ENCODE data around the gene SF3B2. TPM values are rescaled to one million over a fixed set of nuclear protein-coding genes. Genes with fewer than 3 reads are reported as not detected.

The SF3B2 gene
- total RNA-seq, 1 experiment from 2014 or later = 358 TPM

GRCh38 chr11:66026017-66026529 is 26.1 kb upstream of the SF3B2 start, which contains the start of gene CATSPER1:
TSS of gene CATSPER1 (minus strand) at chr11:66026479. CDS start at chr11:66026379, 100 bp downstream.
- H3K4me1 ChIP-seq (ENCODE audit: insufficient read depth, low read length, poor library complexity, severe bottlenecking) = no peaks in the 10 kb centered on the region
- no peaks in the 10 kb centered on the region for H3K9me3 ChIP-seq (ENCODE audit: low read depth, low read length, poor library complexity, severe bottlenecking)
- CTCF ChIA-PET = no interaction called here
- no peak within 1 kb of the TSS for H3K27ac ChIP-seq (ENCODE audit: low read depth, low read length, poor library complexity, severe bottlenecking)
- TF ChIP-seq CTCF (conservative IDR thresholded peaks at IDR 0.05; ENCODE audit: low read depth, low read length) = no peak
- TF ChIP-seq EZH2 (IDR thresholded peaks at IDR 0.05; ENCODE audit: borderline replicate concordance, low read depth, low read length, poor library complexity, severe bottlenecking) = no peak
- intact Hi-C loops (cut with micrococcal nuclease; ENCODE audit: unreplicated experiment) = no loop called here
- no peak for DNase-seq (ENCODE audit: low spot score)
- no peak within 1 kb of the TSS for H3K4me3 ChIP-seq (ENCODE audit: low read depth, low read length, poor library complexity, severe bottlenecking)
- no peaks in the 10 kb centered on the region for H3K36me3 ChIP-seq (ENCODE audit: insufficient read depth, low read length, poor library complexity, severe bottlenecking)
- no peaks in the 10 kb centered on the region for H3K27me3 ChIP-seq (replicated peaks; ENCODE audit: insufficient read depth, low read depth, low read length, poor library complexity)
- BruUV-seq (replicated peaks) = no TSS peak
- POLR2A ChIA-PET (ENCODE audit: low non-redundant PET) = interaction anchor here (0.8 kb wide), 1 partner anchor 23 kb away, joined by 6 read pairs; no protein-coding TSS in a partner anchor

GRCh38 chr11:66032957-66033735 is 19.0 kb upstream of the SF3B2 start:
- no peak for TF ChIP-seq EZH2 (IDR thresholded peaks at IDR 0.05; ENCODE audit: borderline replicate concordance, low read depth, low read length, poor library complexity, severe bottlenecking)
- no peak for TF ChIP-seq CTCF (conservative IDR thresholded peaks at IDR 0.05; ENCODE audit: low read depth, low read length)
- Histone ChIP-seq H3K4me3 (ENCODE audit: low read depth, low read length, poor library complexity, severe bottlenecking) (no peak overlapping the region), H3K36me3 (ENCODE audit: insufficient read depth, low read length, poor library complexity, severe bottlenecking) (no peaks in the 10 kb centered on the region), H3K27me3 (replicated peaks; ENCODE audit: insufficient read depth, low read depth, low read length, poor library complexity) (no peaks in the 10 kb centered on the region), H3K27ac (ENCODE audit: low read depth, low read length, poor library complexity, severe bottlenecking) (no peak overlapping the region), H3K9me3 (ENCODE audit: low read depth, low read length, poor library complexity, severe bottlenecking) (no peaks in the 10 kb centered on the region), H3K4me1 (ENCODE audit: insufficient read depth, low read length, poor library complexity, severe bottlenecking) (no peaks in the 10 kb centered on the region)
- POLR2A ChIA-PET (ENCODE audit: low non-redundant PET) = no interaction called here
- no peak for DNase-seq (ENCODE audit: low spot score)
- intact Hi-C loops (cut with micrococcal nuclease; ENCODE audit: unreplicated experiment) = no loop called here
- no TSS peak for BruUV-seq (replicated peaks)
- CTCF ChIA-PET = interaction anchor here (0.7 kb wide), 2 partner anchors 9 to 11 kb away, joined by 3 to 4 read pairs; no protein-coding TSS in a partner anchor

- H3K36me3 ChIP-seq (ENCODE audit: insufficient read depth, low read length, poor library complexity, severe bottlenecking) = no peaks in the 10 kb centered on the region
- no peaks in the 10 kb centered on the region for H3K9me3 ChIP-seq (ENCODE audit: low read depth, low read length, poor library complexity, severe bottlenecking)
- no peak overlapping the region for H3K27ac ChIP-seq (ENCODE audit: low read depth, low read length, poor library complexity, severe bottlenecking)
- no TSS peak for BruUV-seq (replicated peaks)
- TF ChIP-seq EZH2 (IDR thresholded peaks at IDR 0.05; ENCODE audit: borderline replicate concordance, low read depth, low read length, poor library complexity, severe bottlenecking) = no peak
- DNase-seq (ENCODE audit: low spot score) = no peak
- no peaks in the 10 kb centered on the region for H3K27me3 ChIP-seq (replicated peaks; ENCODE audit: insufficient read depth, low read depth, low read length, poor library complexity)
- CTCF ChIA-PET = interaction anchor here (1.1 to 1.2 kb wide), 2 partner anchors 9 to 14 kb away, joined by 3 to 6 read pairs; no protein-coding TSS in a partner anchor
- no peaks in the 10 kb centered on the region for H3K4me1 ChIP-seq (ENCODE audit: insufficient read depth, low read length, poor library complexity, severe bottlenecking)
- POLR2A ChIA-PET (ENCODE audit: low non-redundant PET) = interaction anchor here (0.6 kb wide), 1 partner anchor 15 kb away, joined by 5 read pairs; no protein-coding TSS in a partner anchor
- intact Hi-C loops (cut with micrococcal nuclease; ENCODE audit: unreplicated experiment) = no loop called here
- H3K4me3 ChIP-seq (ENCODE audit: low read depth, low read length, poor library complexity, severe bottlenecking) = no peak overlapping the region
Observed at GRCh38 chr11:66035653-66036333, 16.4 kb upstream of the SF3B2 start.
